ENCODE results near the gene DVL1.
A peak's percentile ranks its signal among the peaks of the same experiment; 100 is the strongest.

The DVL1 gene

GRCh38 chr1:1309251-1310108 lies 39.7 kb downstream of the DVL1 start:
- DNase-seq = no peak

GRCh38 chr1:1308756-1309250 lies 40.4 kb downstream of the DVL1 start:
- DNase-seq = no peak

- peak; percentile 90 for DNase-seq
Observed at GRCh38 chr1:1307923-1308755, 41.1 kb downstream of the DVL1 start, which contains the start of the genes ACAP3 and PUSL1. Gene ACAP3 (minus strand): TSS chr1:1307930. CDS start chr1:1307815, 115 bp downstream. Gene PUSL1 (plus strand): TSS chr1:1308597. CDS start chr1:1308644, 47 bp downstream.

GRCh38 chr1:1307261-1307922 lies 41.8 kb downstream of the DVL1 start:
- no peak for DNase-seq

- no peak for DNase-seq
Observed at GRCh38 chr1:1306661-1307260, 42.5 kb downstream of the DVL1 start.

GRCh38 chr1:1306070-1306660 lies 43.1 kb downstream of the DVL1 start:
- no peak for DNase-seq

- DNase-seq = peak; percentile 64
Observed at GRCh38 chr1:1305300-1306069, 43.7 kb downstream of the DVL1 start.

DNA sequence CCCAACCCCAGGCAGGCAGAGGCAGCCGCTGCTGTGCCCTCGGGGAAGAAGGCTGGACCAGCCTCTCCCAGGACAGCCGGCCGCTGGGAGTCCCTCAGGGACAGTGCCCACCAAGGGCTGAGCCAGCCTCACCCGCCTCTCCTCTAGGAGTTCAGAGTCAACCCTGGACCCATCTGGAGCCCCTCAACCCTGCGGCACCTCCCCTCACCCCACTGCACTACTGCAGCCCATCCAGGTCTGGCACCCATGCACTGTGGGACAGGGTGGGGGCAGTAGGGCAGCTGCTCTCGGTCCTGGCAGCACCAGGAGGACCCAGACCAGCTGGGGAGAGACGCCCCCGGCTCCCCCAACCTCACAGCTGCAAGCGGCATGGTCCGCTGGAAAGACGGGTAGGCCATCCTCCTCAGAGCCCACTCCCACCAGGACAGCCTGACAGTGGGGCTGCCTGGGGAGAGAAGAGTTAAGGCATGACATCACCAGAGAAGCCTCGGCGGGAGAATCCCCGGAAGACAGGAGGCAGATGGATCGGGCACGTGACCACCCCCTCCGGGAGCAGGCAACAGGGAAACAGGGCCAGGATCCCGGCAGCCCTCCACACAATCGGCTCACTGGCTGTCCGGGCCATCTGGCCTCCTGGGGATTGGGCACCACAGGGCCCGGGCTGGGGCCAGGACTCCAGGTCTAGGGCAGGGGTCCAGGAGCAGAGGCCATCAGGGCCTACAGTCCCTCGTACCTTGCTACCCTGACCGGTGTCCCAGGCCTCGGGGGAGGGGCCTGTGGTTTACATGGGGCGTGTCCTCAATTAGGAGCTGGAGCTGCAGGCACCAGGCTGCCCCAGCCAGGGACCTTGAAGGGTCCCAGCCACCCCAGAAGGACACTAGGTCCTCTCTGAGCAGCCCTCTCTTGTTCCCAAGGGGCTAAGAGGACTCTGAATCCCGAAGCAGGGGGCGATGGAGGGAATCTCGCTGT lies 44.6 kb downstream of the DVL1 start:
- no peak for DNase-seq

DNA sequence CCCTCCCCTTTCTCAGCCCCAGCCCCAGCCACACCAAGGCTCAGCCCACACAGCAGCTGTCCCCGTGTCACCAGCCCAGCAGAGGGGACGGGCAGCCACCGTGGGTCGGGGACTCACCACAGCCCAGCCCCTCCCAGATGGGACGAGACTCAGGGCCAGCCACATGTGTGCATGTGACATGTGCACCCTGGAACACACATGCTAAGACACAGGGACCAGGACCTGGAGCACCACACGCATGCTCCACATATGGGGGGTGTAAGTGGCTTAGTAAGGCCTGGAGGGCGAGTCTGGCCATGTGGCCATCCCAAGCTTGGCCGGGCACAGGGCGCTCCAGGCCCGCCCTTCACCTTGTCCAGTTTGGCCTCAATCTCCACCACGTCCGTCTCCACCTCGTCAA lies 45.5 kb downstream of the DVL1 start:
- no peak for DNase-seq

DNA sequence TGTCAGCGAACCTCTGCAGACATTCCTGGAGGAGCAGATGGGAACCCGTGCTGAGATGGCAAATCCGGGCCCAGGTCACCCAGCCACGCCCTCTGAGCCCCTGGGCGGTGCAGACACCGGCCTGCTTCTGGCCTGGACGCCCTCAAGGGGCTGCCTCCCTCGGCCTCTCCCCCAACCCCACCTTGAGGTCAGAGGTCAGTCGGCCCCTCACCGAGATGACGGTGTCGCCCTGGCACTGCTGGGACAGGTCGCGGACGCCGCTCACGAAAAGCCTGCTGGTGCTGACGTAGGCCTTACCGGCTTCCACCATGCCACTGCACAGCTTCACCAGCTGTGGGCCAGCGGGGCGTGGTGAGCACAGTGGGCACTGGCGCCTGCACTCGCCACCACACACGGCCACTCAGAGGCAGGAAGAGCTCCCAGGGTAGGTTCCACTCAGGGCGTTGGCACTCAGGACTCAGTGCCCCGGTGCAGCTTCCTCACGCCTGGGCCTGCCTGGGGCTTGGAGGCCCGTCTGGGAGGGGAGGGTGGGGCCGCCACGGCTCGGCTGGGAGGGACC lies 46.2 kb downstream of the DVL1 start:
- no peak for DNase-seq

GRCh38 chr1:1302006-1302430 lies 47.2 kb downstream of the DVL1 start:
- no peak for DNase-seq

GRCh38 chr1:1300352-1300739 lies 48.9 kb downstream of the DVL1 start:
- no peak for DNase-seq

GRCh38 chr1:1299686-1300351 lies 49.4 kb downstream of the DVL1 start:
- no peak for DNase-seq

DNA sequence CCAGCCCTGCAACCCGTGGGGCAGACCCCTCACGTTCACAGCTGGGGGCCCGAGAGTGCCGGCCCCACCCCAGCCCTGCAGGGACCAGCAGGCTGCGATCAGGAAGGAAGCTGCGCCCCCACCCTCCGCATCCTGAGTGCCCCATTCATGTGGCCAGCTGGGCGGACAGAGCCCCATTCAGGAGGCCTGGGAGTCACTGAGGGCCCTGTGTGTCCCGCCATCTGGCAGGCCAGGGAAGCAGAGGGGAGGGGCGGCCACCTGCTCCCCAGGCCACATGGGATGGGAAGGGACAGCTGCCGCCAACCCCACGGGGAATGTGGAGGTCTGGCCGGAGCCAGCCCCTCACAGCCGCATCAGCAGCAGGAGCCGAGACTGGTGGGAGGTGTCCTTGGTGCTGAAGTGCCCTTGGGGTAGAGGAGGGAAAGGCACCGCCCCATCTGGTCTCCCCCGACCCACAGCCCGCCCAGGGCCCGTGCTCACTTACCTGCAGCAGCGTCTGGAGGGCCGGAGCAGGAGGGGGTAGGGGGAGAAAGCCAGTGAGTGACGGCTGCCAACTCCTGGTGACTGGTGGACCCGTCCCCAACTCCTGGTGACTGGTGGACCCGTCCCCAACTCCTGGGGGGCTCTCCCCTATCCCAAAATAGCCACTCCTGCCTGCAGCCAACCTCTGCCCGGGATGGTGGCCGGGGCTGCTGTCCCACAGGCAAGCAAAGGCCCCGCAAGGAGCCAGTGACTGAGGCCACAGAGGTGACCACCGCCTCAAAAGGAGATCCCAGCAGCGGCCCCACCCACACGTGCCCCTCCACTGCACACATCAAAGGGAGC lies 50.1 kb downstream of the DVL1 start:
- DNase-seq = no peak

- DNase-seq = no peak
Observed at GRCh38 chr1:1297802-1298424, 51.3 kb downstream of the DVL1 start.

DNA sequence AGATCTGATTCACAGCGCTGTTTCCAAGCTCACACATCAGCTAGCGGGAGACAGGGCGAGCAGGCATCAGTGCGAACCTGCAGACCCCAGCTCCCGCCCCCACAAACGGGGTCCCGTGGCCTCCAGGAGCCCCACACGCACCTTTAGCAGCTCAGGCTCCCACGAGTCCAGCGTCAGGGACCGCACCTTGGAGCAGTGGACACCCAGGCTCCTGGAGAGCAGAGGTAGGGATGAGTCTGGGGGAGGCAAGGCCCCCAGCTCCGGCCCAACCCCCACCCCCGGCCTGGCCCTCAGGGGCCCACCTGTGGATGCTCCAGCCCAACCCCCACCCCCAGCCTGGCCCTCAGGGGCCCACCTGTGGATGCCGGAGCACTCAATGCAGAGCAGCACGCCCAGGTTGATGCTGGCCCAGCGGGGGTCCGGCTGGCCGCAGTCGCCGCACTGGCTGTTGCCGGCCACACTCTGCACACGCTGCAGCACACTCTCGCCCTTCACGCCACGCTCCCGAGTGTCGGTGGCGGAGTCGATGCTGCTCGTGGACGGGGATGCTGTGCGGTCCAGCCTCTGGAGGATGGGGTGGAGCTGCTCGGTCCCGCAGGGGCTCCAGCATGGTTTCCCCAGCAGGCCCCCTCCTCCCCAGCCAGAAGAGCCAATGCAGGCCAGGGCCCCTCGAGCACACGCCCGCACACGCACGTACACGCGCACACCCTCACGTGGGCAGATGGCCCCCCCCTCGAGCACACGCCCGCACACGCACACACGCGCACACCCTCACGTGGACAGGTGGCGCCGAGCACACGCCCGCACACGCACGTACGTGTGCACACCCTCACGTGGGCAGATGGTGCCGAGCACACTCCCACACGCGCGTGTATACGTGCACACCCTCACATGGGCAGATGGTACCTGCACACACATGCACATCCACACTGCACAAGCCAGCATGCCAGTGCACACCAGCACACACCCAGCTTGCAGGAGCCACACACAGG lies 52.9 kb downstream of the DVL1 start:
- DNase-seq = no peak

Data from CD4-positive, alpha-beta T cell treated with Interferon gamma for 1 hour (primary cell).